ENCODE results near the gene HOXA2. TPM values are rescaled to one million over a fixed set of nuclear protein-coding genes. Genes with fewer than 3 reads are reported as not detected.

HOXA2 gene
- total and polyA plus RNA-seq, 4 donors = 0.05 to 0.13 (median 0.08) TPM

GRCh38 chr7:27148756-27149641 lies 46.5 kb upstream of the HOXA2 start (continued):
- TF ChIP-seq, protein P1, sequence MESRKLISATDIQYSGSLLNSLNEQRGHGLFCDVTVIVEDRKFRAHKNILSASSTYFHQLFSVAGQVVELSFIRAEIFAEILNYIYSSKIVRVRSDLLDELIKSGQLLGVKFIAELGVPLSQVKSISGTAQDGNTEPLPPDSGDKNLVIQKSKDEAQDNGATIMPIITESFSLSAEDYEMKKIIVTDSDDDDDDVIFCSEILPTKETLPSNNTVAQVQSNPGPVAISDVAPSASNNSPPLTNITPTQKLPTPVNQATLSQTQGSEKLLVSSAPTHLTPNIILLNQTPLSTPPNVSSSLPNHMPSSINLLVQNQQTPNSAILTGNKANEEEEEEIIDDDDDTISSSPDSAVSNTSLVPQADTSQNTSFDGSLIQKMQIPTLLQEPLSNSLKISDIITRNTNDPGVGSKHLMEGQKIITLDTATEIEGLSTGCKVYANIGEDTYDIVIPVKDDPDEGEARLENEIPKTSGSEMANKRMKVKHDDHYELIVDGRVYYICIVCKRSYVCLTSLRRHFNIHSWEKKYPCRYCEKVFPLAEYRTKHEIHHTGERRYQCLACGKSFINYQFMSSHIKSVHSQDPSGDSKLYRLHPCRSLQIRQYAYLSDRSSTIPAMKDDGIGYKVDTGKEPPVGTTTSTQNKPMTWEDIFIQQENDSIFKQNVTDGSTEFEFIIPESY (IDR thresholded peaks at IDR 0.05) = no peak
- no peak for TF ChIP-seq TAF1 (conservative IDR thresholded peaks at IDR 0.05)
- no peak for TF ChIP-seq RXRA (IDR thresholded peaks at IDR 0.05)

DNA sequence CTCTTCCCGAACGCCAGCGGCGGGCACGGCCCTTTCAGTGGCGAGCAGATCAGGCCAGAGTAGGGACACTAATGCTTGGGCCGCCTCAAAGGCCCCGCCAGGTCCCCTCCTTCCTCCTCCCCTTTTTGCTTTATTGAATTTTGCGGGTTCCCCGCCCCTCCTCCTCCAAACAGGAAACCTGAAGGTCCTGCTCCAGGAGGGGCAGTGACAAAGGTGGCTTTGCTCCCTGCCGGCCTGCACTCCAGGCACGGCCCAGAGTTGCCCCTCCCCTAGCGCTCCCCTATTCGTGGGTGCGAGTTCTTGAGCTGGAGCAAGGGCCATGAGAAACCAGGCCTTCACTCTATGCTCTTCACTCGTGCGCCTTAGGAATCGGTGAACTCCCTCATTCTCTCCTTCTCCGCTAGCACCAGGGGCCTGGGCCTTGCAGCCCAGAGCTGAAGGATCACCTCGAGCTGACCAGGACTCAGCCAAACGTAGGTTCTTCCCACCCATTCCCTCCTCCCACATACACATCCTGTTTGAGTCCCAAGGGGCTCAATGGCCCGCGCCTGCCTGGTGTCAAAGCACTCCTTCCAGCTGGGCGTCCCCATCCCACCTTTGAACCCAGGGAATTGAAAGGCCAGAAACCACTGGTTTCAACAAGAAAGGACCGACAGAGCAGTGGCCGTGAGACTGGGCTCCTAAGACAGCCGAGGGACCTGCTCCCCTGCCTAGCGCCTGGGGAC lies 45.7 kb upstream of the HOXA2 start:
- Histone ChIP-seq H3K27ac (ENCODE audit: low read depth in 1 of 2, low read length in 2 of 2) (no peak overlapping the region), H3K27me3 (ENCODE audit: control insufficient read depth in 4 of 4, insufficient read depth in 4 of 4, low read length in 3 of 4) (peaks cover 7 to 36% (median 23%) of the 10 kb centered on the region in 4 donors), H3K36me3 (ENCODE audit: control insufficient read depth in 4 of 4, insufficient read depth in 3 of 4, low read depth in 1 of 4, low read length in 3 of 4) (no peaks in the 10 kb centered on the region), H3K9ac (ENCODE audit: low read depth in 1 of 2, low read length in 2 of 2) (no peak overlapping the region), H3K4me3 (ENCODE audit: low read depth in 1 of 3, low read length in 3 of 3) (peak overlapping the region in 1 of 3 donors; percentile 24), H3K9me3 (ENCODE audit: control insufficient read depth in 4 of 4, low read length in 3 of 4) (peaks cover 0 to 9% (median 0%) of the 10 kb centered on the region in 4 donors), H3K4me1 (ENCODE audit: control insufficient read depth in 4 of 4, insufficient read depth in 4 of 4, low read length in 3 of 4) (peaks cover 10 to 33% (median 17%) of the 10 kb centered on the region in 4 donors)
- DNase-seq (ENCODE audit: low spot score) = peak; percentile 29
- WGBS = 13% methylated on average over 28 of the region's 28 CpGs
- TF ChIP-seq JUND (IDR thresholded peaks at IDR 0.05) (no peak), GABPA (IDR thresholded peaks at IDR 0.05 in 1 of 2, conservative IDR thresholded peaks at IDR 0.05 in 1 of 2) (no peak), REST (IDR thresholded peaks at IDR 0.05) (no peak)

DNA sequence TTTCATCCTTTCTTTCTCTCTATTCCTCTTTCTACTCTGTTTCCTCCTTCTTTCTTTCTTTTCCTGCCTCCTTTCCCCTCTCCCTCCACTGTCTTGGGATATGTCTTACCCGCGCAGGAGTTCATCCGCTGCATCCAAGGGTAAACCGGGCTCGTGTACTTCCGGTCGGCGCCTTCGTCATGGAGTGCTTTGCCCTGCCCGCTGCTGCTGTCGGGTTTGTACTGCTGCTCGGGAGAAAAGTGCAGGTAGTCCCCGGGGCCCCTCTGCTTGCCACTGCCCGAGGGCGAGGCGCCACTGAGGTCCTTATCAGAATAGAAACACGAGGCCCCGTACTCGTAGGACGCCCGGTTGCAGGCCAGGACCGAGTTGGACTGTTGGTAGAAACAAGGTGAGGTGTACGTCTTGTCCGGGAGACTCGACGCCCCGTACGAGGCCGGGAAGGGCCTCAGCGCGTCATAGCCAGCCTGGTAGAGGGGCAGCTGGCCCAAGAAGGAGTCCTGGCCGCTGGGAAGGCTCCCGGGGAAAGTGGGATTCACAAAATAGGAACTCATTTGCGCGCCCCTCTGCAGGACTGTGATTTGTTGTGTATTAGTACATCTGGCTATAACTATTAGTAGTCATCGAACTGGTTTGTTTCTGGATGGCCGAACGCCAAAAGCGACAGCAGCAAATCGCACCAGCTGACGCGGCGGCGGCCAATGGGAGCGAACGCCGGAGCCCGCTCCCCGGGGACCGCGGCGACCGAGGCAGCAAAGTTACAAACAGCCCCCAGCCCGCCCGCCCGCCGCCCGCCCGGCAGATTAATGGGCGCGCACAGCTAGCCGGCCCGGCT lies 44.9 kb upstream of the HOXA2 start, which contains the start of gene HOXA6:
HOXA6 (minus strand) TSS at position 576 of the 832 bp plus-strand sequence; CDS start at position 551, 25 bp downstream.
- Histone ChIP-seq H3K4me3 (ENCODE audit: low read depth in 1 of 3, low read length in 3 of 3) (peak within 1 kb of the TSS in 1 of 3 donors; percentile 24), H3K36me3 (ENCODE audit: control insufficient read depth in 4 of 4, insufficient read depth in 3 of 4, low read depth in 1 of 4, low read length in 3 of 4) (no peaks in the 10 kb centered on the region), H3K9me3 (ENCODE audit: control insufficient read depth in 4 of 4, low read length in 3 of 4) (peaks cover 0 to 11% (median 0%) of the 10 kb centered on the region in 4 donors), H3K27ac (ENCODE audit: low read depth in 1 of 2, low read length in 2 of 2) (no peak within 1 kb of the TSS), H3K27me3 (ENCODE audit: control insufficient read depth in 4 of 4, insufficient read depth in 4 of 4, low read length in 3 of 4) (peaks cover 4 to 31% (median 21%) of the 10 kb centered on the region in 4 donors), H3K4me1 (ENCODE audit: control insufficient read depth in 4 of 4, insufficient read depth in 4 of 4, low read length in 3 of 4) (peaks cover 11 to 38% (median 17%) of the 10 kb centered on the region in 4 donors), H3K9ac (ENCODE audit: low read depth in 1 of 2, low read length in 2 of 2) (no peak within 1 kb of the TSS)
- TF ChIP-seq, protein P2, sequence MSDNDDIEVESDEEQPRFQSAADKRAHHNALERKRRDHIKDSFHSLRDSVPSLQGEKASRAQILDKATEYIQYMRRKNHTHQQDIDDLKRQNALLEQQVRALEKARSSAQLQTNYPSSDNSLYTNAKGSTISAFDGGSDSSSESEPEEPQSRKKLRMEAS (IDR thresholded peaks at IDR 0.05) = no peak
- TF ChIP-seq FOXA2 (IDR thresholded peaks at IDR 0.05) (no peak), YY1 (IDR thresholded peaks at IDR 0.05) (no peak), FOXA1 (IDR thresholded peaks at IDR 0.05) (no peak), HNF4A (conservative IDR thresholded peaks at IDR 0.05) (no peak), NR2F2 (IDR thresholded peaks at IDR 0.05) (no peak), RAD21 (IDR thresholded peaks at IDR 0.05) (no peak), JUND (IDR thresholded peaks at IDR 0.05) (no peak)
- TF ChIP-seq, protein P3, sequence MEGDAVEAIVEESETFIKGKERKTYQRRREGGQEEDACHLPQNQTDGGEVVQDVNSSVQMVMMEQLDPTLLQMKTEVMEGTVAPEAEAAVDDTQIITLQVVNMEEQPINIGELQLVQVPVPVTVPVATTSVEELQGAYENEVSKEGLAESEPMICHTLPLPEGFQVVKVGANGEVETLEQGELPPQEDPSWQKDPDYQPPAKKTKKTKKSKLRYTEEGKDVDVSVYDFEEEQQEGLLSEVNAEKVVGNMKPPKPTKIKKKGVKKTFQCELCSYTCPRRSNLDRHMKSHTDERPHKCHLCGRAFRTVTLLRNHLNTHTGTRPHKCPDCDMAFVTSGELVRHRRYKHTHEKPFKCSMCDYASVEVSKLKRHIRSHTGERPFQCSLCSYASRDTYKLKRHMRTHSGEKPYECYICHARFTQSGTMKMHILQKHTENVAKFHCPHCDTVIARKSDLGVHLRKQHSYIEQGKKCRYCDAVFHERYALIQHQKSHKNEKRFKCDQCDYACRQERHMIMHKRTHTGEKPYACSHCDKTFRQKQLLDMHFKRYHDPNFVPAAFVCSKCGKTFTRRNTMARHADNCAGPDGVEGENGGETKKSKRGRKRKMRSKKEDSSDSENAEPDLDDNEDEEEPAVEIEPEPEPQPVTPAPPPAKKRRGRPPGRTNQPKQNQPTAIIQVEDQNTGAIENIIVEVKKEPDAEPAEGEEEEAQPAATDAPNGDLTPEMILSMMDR (IDR thresholded peaks at IDR 0.05; ENCODE audit: low read depth, low read length, missing input control) = no peak
- TF ChIP-seq, protein P1 (IDR thresholded peaks at IDR 0.05) = no peak
- WGBS = 9% methylated on average over 63 of the region's 63 CpGs
- no peak for DNase-seq (ENCODE audit: low spot score)
